Measurements from ENCODE around the gene UROD. TPM values are rescaled to one million over a fixed set of nuclear protein-coding genes. Genes with fewer than 3 reads are reported as not detected.
A peak's percentile ranks its signal among the peaks of the same experiment; 100 is the strongest.

Gene UROD
- total RNA-seq, 1 experiment from 2014 or later = 118 TPM

- no peak for DNase-seq (ENCODE audit: low spot score)
- ChIA-PET POLR2A (no interaction called here), CTCF (no interaction called here)
- no peak for ATAC-seq
- no peak overlapping the region for H3K4me3 Mint-ChIP-seq
- H3K36me3 Mint-ChIP-seq = no peaks in the 10 kb centered on the region
- no peak for TF ChIP-seq CTCF (IDR thresholded peaks at IDR 0.05)
- no peak for TF ChIP-seq FOXP1 (CRISPR knock-in tag; IDR thresholded peaks at IDR 0.05; ENCODE audit: borderline replicate concordance)
- no peak for TF ChIP-seq ZBTB21 (CRISPR knock-in tag; IDR thresholded peaks at IDR 0.05; ENCODE audit: borderline replicate concordance)
- TF ChIP-seq TEAD1 (CRISPR knock-in tag; IDR thresholded peaks at IDR 0.05) = no peak
- TF ChIP-seq KAT7 (CRISPR knock-in tag; IDR thresholded peaks at IDR 0.05; ENCODE audit: borderline replicate concordance) = no peak
- no peaks in the 10 kb centered on the region for H3K9me3 Mint-ChIP-seq
- H3K27ac Mint-ChIP-seq = no peak overlapping the region
- H3K27me3 Mint-ChIP-seq (ENCODE audit: low read depth) = no peaks in the 10 kb centered on the region
- H3K4me1 Mint-ChIP-seq = no peaks in the 10 kb centered on the region
These were observed 49.3 kb upstream of the UROD start for GRCh38 chr1:44962729-44963128.

- ChIA-PET POLR2A (no interaction called here), CTCF (no interaction called here)
- no peak for TF ChIP-seq ZNF425 (CRISPR knock-in tag; conservative IDR thresholded peaks at IDR 0.05)
- TF ChIP-seq ZBTB43 (CRISPR knock-in tag; IDR thresholded peaks at IDR 0.05) = no peak
- TF ChIP-seq STAT6 (CRISPR knock-in tag; conservative IDR thresholded peaks at IDR 0.05; ENCODE audit: low read depth) = no peak
- H3K9me3 Mint-ChIP-seq = no peaks in the 10 kb centered on the region
- H3K36me3 Mint-ChIP-seq = no peaks in the 10 kb centered on the region
- H3K27me3 Mint-ChIP-seq (ENCODE audit: low read depth) = no peaks in the 10 kb centered on the region
- H3K4me3 Mint-ChIP-seq = no peak overlapping the region
- no peaks in the 10 kb centered on the region for H3K4me1 Mint-ChIP-seq
- ATAC-seq (no peak), DNase-seq (ENCODE audit: low spot score) (no peak)
- H3K27ac Mint-ChIP-seq = no peak overlapping the region
These were observed 47.7 kb upstream of the UROD start for GRCh38 chr1:44964396-44964795.

- Mint-ChIP-seq H3K9me3 (no peaks in the 10 kb centered on the region), H3K27me3 (ENCODE audit: low read depth) (no peaks in the 10 kb centered on the region), H3K4me1 (no peaks in the 10 kb centered on the region), H3K36me3 (peaks cover 3% of the 10 kb centered on the region; the same call in 1 of the 2 replicates), H3K27ac (peak overlapping the region; percentile 9; the same call in 1 of the 2 replicates), H3K4me3 (no peak overlapping the region)
- no peak for DNase-seq (ENCODE audit: low spot score)
- ChIA-PET POLR2A (interaction anchor here (0.5 kb wide), 1 partner anchor 29 kb away, joined by 3 read pairs; no protein-coding TSS in a partner anchor), CTCF (interaction anchor here (0.6 to 1.0 kb wide), 3 partner anchors 60 to 333 kb away, joined by 3 to 8 read pairs (median 5); no protein-coding TSS in a partner anchor)
- ATAC-seq = no peak
- TF ChIP-seq RORB (CRISPR knock-in tag; IDR thresholded peaks at IDR 0.05) (no peak), OVOL2 (CRISPR knock-in tag; IDR thresholded peaks at IDR 0.05; ENCODE audit: borderline replicate concordance) (no peak), FOXJ3 (CRISPR knock-in tag; IDR thresholded peaks at IDR 0.05; ENCODE audit: borderline replicate concordance) (no peak), SP1 (CRISPR knock-in tag; conservative IDR thresholded peaks at IDR 0.05) (no peak), SMAD3 (CRISPR knock-in tag; IDR thresholded peaks at IDR 0.05; ENCODE audit: borderline replicate concordance) (no peak), MXD4 (CRISPR knock-in tag; IDR thresholded peaks at IDR 0.05; ENCODE audit: borderline replicate concordance) (no peak)
These were observed 41.7 kb upstream of the UROD start for GRCh38 chr1:44970317-44970716.
